ENCODE results near the gene FBXL14.
"Not testable (repeated sequence)": the region's sequence is repeated elsewhere in the genome, so short reads cannot be mapped to it uniquely, and the experiment has no call there.

FBXL14 gene

DNA sequence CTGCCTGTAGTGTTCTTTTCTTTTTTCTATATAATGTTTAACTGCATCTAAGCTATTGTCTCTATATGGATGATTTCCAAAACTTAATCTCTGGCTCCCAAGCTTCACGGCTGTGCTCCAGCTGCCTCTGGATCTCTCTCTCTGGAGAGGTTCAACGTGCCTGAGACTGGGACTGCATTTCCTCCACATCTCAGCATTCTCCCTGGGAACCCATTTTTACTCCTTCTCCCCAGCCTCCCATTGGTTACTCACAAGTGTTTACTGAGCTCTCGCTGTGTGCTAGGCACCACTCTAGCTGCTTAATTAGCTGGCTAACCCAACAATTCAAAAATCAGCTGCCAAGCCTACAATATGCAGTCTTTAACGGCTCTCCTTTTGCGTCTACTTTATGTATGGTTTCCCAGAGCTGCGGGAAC is 34.7 kb downstream of the FBXL14 start:
- no peak overlapping the region for H3K27ac ChIP-seq (ENCODE audit: low read length)

DNA sequence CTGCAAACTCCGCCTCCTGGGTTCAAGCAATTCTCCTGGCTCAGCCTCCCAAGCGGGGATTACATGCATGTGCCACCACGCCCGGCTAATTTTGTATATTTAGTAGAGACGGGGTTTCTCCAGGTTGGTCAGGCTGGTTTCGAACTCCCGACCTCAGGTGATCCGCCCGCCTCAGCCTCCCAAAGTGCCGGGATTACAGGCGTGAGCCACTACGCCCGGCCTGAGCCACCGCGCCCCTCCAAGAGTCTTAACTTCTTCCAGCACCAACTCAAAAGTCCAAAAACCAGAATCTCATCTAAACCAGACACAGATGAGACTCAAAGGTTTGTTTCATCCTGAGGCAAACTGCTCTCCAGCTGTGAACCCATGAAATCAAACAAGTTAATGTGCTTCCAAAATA is 36.3 kb downstream of the FBXL14 start:
- H3K4me1 ChIP-seq (ENCODE audit: control insufficient read depth in 1 of 2, insufficient read depth in 2 of 2, low read length in 2 of 2); H3K36me3 ChIP-seq (ENCODE audit: control insufficient read depth in 1 of 2, insufficient read depth in 2 of 2, low read length in 2 of 2); H3K4me3 ChIP-seq (ENCODE audit: low read depth in 1 of 2, low read length in 2 of 2); H3K27ac ChIP-seq (ENCODE audit: low read length); H3K27me3 ChIP-seq (ENCODE audit: low read depth, low read length); H3K9me3 ChIP-seq (ENCODE audit: control insufficient read depth in 1 of 2, low read length in 2 of 2): not testable (repeated sequence)

More for the DNA sequence above, 34.7 kb downstream of the FBXL14 start:
- no peaks in the 10 kb centered on the region for H3K27me3 ChIP-seq (ENCODE audit: low read depth, low read length)
- H3K36me3 ChIP-seq (ENCODE audit: control insufficient read depth in 1 of 2, insufficient read depth in 2 of 2, low read length in 2 of 2) = peaks cover 0 to 4% of the 10 kb centered on the region in 2 donors
- H3K4me1 ChIP-seq (ENCODE audit: control insufficient read depth in 1 of 2, insufficient read depth in 2 of 2, low read length in 2 of 2) = no peaks in the 10 kb centered on the region
- H3K4me3 ChIP-seq (ENCODE audit: low read depth in 1 of 2, low read length in 2 of 2) = no peak overlapping the region
- no peaks in the 10 kb centered on the region for H3K9me3 ChIP-seq (ENCODE audit: control insufficient read depth in 1 of 2, low read length in 2 of 2)

DNA sequence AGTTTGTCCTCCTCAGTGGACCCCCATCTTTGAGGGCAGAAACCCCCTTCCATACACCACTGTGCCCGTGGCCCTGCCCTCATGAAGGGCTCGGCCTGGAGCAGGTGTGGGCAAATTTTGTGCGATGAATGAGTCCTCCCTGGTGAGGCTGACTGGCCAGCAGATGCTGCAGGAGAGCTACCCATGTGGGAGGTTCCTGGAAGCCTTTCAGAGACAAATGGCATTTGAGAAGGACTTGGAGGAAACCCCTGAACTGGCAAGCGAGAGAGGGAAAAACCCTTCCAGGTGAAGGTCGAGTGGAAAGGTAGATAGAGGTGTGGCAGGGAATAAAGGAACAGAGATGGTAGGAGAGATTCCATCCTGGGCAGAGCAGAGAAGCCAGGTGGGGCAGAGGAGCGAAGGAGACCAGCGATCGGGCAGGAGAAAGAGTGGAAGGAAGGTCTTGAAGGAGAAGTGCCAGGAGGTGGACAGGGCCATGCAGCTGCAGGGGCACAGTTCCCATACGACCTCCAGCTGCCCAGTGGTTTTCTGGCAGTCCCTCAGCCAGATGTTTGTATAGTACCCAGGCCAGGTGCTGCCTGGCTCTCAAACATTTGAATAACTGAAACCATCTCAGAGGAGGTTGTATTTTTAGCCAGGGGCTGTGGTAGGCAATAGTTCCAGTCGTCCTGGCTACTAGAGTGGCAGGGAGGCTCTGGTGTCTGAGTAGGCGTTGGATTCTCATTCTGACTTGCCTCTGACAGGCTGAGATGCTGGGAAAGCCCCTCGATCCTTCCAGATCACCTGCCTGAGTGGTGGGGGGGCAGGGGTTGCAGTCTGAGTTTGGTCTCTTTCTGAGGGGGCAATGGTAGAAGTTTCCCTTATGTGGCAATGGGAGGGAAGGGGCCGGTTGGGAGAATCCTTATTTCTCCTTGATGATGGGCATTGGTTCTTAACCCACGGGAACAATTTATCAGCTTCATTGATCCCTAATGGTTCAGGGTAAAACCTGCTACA is 40.1 kb downstream of the FBXL14 start:
- no peak overlapping the region for H3K4me3 ChIP-seq (ENCODE audit: low read depth in 1 of 2, low read length in 2 of 2)
- no peaks in the 10 kb centered on the region for H3K4me1 ChIP-seq (ENCODE audit: control insufficient read depth in 1 of 2, insufficient read depth in 2 of 2, low read length in 2 of 2)
- no peak overlapping the region for H3K27ac ChIP-seq (ENCODE audit: low read length)
- no peaks in the 10 kb centered on the region for H3K27me3 ChIP-seq (ENCODE audit: low read depth, low read length)
- no peaks in the 10 kb centered on the region for H3K9me3 ChIP-seq (ENCODE audit: control insufficient read depth in 1 of 2, low read length in 2 of 2)
- no peaks in the 10 kb centered on the region for H3K36me3 ChIP-seq (ENCODE audit: control insufficient read depth in 1 of 2, insufficient read depth in 2 of 2, low read length in 2 of 2)

DNA sequence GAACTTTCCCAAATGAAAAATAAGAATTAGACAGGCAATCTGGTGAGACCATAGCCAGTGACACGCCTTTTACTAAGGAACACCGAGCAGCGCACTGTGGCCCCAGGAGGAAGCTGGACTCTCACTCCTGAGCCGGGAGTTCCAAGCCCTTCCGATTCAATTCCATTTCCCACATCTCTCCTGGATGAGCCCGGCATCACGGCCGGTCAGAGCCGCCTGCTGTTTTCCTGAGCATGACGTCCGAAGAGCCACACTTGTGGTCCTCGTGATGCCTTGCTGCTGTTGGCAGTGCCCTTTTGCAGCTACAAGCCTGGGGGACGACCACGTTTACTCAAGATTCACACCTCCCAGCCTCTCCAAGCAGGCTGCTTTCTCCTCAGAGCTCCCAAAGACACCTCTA is 40.8 kb downstream of the FBXL14 start:
- H3K9me3 ChIP-seq (ENCODE audit: control insufficient read depth in 1 of 2, low read length in 2 of 2) = no peaks in the 10 kb centered on the region
- no peaks in the 10 kb centered on the region for H3K36me3 ChIP-seq (ENCODE audit: control insufficient read depth in 1 of 2, insufficient read depth in 2 of 2, low read length in 2 of 2)
- H3K27me3 ChIP-seq (ENCODE audit: low read depth, low read length) = no peaks in the 10 kb centered on the region
- H3K4me1 ChIP-seq (ENCODE audit: control insufficient read depth in 1 of 2, insufficient read depth in 2 of 2, low read length in 2 of 2) = no peaks in the 10 kb centered on the region
- H3K27ac ChIP-seq (ENCODE audit: low read length) = no peak overlapping the region
- no peak overlapping the region for H3K4me3 ChIP-seq (ENCODE audit: low read depth in 1 of 2, low read length in 2 of 2)

DNA sequence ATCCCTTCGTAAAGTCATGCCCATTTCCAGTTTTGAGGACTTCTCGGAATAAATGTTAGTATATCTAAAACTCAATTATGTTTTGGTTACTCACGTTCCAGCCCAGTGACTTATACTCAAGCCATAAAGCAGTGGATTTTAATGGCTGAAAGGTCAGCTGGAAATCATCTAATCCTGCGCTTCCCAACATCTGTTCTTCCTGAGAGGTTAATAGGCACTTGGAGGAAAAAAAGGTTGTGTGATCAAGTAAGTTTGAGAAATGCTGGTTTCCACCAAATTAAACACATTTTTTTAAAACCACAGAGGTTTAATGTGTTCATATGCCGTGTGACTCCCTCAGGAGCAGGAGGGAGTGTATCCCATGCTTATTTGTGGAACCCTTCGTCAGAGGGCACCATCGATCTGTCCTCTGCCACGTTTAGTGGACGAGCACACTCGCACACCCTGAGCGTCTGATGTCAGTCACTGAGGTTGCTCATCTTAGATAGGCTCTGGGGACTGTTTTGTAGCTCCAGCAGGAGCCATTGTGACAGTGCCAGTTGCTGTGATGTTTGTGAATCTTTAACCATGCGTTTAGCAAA is 41.4 kb downstream of the FBXL14 start:
- H3K4me1 ChIP-seq (ENCODE audit: control insufficient read depth in 1 of 2, insufficient read depth in 2 of 2, low read length in 2 of 2) = no peaks in the 10 kb centered on the region
- H3K9me3 ChIP-seq (ENCODE audit: control insufficient read depth in 1 of 2, low read length in 2 of 2) = no peaks in the 10 kb centered on the region
- H3K36me3 ChIP-seq (ENCODE audit: control insufficient read depth in 1 of 2, insufficient read depth in 2 of 2, low read length in 2 of 2) = no peaks in the 10 kb centered on the region
- no peak overlapping the region for H3K4me3 ChIP-seq (ENCODE audit: low read depth in 1 of 2, low read length in 2 of 2)
- no peak overlapping the region for H3K27ac ChIP-seq (ENCODE audit: low read length)
- H3K27me3 ChIP-seq (ENCODE audit: low read depth, low read length) = no peaks in the 10 kb centered on the region

DNA sequence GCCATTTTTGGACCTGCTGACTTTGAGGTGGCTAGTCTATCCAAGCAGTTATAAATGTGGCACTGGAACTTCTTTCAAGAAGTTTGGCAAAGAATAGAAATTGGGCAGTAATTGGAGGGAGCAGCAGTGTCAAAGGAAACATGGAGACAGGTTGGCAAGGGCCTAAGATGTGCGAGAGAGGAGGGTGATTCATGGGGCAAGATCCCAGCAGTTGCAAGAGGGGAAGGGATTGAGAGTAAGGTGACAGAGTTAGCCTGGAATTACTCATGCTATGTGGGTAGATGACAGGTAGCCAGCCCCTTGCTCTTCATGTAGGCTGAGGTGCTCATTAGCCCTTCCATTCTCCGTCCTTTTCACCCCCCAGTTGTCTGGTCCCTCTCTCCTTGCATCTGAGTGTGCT is 42.2 kb downstream of the FBXL14 start:
- H3K36me3 ChIP-seq (ENCODE audit: control insufficient read depth in 1 of 2, insufficient read depth in 2 of 2, low read length in 2 of 2) = no peaks in the 10 kb centered on the region
- no peaks in the 10 kb centered on the region for H3K27me3 ChIP-seq (ENCODE audit: low read depth, low read length)
- no peak overlapping the region for H3K27ac ChIP-seq (ENCODE audit: low read length)
- no peak overlapping the region for H3K4me3 ChIP-seq (ENCODE audit: low read depth in 1 of 2, low read length in 2 of 2)
- H3K4me1 ChIP-seq (ENCODE audit: control insufficient read depth in 1 of 2, insufficient read depth in 2 of 2, low read length in 2 of 2) = no peaks in the 10 kb centered on the region
- H3K9me3 ChIP-seq (ENCODE audit: control insufficient read depth in 1 of 2, low read length in 2 of 2) = no peaks in the 10 kb centered on the region

DNA sequence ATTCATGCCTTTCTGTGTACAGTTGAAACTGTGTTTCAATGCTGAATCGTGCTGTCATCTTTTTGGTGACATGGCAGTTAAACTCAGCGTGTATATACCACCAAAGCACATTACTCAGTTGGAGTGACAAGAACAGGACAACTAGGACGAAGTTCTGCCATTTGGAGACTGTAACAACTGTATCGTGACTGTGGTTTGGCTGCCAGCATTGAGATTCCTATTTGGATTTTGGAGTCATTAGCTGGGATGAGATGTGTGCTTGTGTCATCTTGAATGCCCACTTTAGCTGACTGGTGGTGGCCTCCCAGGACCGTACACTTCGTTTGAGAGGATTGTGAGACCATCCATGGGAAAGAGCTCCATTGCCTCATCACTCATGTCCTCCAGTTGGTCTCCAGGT is 42.9 kb downstream of the FBXL14 start:
- H3K9me3 ChIP-seq (ENCODE audit: control insufficient read depth in 1 of 2, low read length in 2 of 2) = no peaks in the 10 kb centered on the region
- no peak overlapping the region for H3K4me3 ChIP-seq (ENCODE audit: low read depth in 1 of 2, low read length in 2 of 2)
- H3K4me1 ChIP-seq (ENCODE audit: control insufficient read depth in 1 of 2, insufficient read depth in 2 of 2, low read length in 2 of 2) = no peaks in the 10 kb centered on the region
- no peaks in the 10 kb centered on the region for H3K27me3 ChIP-seq (ENCODE audit: low read depth, low read length)
- H3K36me3 ChIP-seq (ENCODE audit: control insufficient read depth in 1 of 2, insufficient read depth in 2 of 2, low read length in 2 of 2) = no peaks in the 10 kb centered on the region
- H3K27ac ChIP-seq (ENCODE audit: low read length) = no peak overlapping the region

DNA sequence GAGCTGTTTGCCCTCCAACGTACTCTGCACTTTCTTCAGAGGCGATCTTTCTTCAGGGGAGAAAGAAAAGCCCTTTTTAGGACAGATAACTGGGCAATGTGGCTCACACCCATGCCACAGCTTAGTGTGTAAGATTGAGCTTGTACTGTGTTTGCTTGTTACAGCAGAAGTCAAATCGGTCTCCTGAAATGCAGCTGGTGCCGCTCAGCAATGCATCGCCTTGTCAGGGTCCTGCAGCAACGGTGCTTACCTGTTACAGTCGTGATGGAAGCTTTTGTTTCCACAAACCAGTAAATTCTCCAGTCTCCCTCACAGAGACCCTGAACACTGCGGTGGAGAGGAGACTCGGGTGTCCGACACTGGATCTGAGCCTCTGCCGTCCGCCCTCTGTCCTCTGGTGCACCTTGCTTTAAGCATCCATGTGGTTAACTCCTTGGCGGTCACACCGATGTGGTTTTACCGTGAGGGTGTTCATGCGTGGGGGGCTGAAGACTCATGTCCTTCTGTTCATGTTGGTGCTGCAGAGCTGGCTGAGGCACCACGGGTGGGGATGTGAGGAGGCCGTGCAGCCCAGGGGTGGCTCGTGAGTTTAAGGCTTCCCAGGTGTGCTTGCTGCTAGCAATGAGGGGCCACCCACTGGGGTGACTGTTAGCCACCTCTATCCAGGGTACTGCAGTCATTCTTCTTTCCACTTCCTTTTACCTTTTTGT is 47.3 kb downstream of the FBXL14 start:
- Histone ChIP-seq H3K27ac (ENCODE audit: low read length) (no peak overlapping the region), H3K4me3 (ENCODE audit: low read depth in 1 of 2, low read length in 2 of 2) (no peak overlapping the region), H3K27me3 (ENCODE audit: low read depth, low read length) (no peaks in the 10 kb centered on the region), H3K36me3 (ENCODE audit: control insufficient read depth in 1 of 2, insufficient read depth in 2 of 2, low read length in 2 of 2) (no peaks in the 10 kb centered on the region), H3K9me3 (ENCODE audit: control insufficient read depth in 1 of 2, low read length in 2 of 2) (peaks cover 0 to 4% of the 10 kb centered on the region in 2 donors), H3K4me1 (ENCODE audit: control insufficient read depth in 1 of 2, insufficient read depth in 2 of 2, low read length in 2 of 2) (no peaks in the 10 kb centered on the region)

DNA sequence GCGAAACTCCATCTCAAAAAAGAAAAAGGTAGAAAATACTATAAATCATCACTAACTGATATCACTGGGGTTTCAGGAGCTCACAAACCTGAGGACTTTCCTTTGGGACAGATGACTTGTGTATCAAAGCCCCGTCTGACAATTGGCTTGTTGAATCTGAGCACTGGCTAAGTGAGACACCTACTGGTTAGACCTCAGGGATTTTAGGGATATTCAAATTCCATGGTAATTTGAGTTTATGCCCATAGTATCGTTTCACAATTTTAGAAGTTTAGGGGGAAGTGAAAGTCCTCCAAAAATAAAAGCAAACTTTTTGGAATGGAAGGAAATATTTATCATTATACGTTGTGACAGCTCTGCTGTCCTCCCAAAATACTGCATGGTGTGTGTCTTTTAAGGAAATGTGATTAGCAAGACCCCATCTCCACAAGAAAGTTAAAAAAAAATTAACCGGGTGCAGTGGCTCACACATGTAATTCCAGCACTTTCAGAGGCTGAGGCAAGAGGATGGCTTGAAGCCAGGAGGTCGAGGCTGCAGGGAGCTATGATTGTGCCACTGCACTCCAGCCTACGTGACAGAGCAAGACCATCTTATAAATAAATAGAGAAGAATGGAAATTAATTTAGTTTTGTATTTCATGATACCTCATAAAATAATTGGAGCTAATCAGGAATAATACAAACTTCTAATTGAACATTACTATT is 49.2 kb downstream of the FBXL14 start:
- no peak overlapping the region for H3K4me3 ChIP-seq (ENCODE audit: low read depth in 1 of 2, low read length in 2 of 2)
- no peak overlapping the region for H3K27ac ChIP-seq (ENCODE audit: low read length)
- no peaks in the 10 kb centered on the region for H3K36me3 ChIP-seq (ENCODE audit: control insufficient read depth in 1 of 2, insufficient read depth in 2 of 2, low read length in 2 of 2)
- no peaks in the 10 kb centered on the region for H3K27me3 ChIP-seq (ENCODE audit: low read depth, low read length)
- H3K4me1 ChIP-seq (ENCODE audit: control insufficient read depth in 1 of 2, insufficient read depth in 2 of 2, low read length in 2 of 2) = no peaks in the 10 kb centered on the region
- peaks cover 0 to 4% of the 10 kb centered on the region in 2 donors for H3K9me3 ChIP-seq (ENCODE audit: control insufficient read depth in 1 of 2, low read length in 2 of 2)

DNA sequence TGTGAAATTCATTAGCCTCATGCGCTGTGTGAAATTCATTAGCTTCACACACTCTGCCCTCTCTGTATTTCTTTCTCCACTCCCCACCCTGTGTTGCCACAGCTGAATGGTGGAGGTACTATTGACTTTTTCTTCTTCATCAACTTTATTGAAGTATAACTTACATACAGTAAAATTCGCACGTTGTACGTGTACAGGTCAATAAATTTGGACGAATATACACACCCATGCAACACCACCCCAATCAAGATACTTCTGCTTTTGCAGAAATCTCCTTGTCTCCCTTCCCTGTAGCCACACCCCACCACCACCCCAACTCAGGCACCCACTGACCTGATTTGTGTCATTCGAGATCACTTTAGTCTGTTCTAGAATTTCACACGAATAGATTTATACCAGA is 51.8 kb downstream of the FBXL14 start:
- Histone ChIP-seq H3K9me3 (ENCODE audit: control insufficient read depth in 1 of 2, low read length in 2 of 2) (peaks cover 0 to 4% of the 10 kb centered on the region in 2 donors), H3K4me3 (ENCODE audit: low read depth in 1 of 2, low read length in 2 of 2) (no peak overlapping the region), H3K36me3 (ENCODE audit: control insufficient read depth in 1 of 2, insufficient read depth in 2 of 2, low read length in 2 of 2) (no peaks in the 10 kb centered on the region), H3K4me1 (ENCODE audit: control insufficient read depth in 1 of 2, insufficient read depth in 2 of 2, low read length in 2 of 2) (no peaks in the 10 kb centered on the region), H3K27ac (ENCODE audit: low read length) (no peak overlapping the region), H3K27me3 (ENCODE audit: low read depth, low read length) (no peaks in the 10 kb centered on the region)

DNA sequence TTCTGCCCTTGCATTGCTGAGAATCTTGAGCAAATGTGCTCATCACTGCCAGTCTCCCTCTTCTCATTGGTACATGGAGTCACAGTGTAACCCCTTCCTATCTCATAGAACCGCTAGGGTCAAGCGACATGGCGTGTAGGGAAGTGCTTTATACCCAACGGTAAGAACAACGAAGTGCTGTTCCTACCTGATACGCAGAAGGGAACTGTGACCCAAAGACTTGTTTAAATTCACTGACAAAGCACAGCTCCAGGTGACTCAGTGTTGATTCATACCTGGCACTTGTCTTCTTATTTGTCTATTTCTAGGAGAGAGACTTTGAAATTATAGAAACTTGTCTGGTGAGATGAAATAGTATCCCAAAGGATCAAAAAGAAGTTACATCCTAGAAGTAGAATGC is 53.7 kb downstream of the FBXL14 start:
- H3K27ac ChIP-seq (ENCODE audit: low read length) = no peak overlapping the region
- H3K36me3 ChIP-seq (ENCODE audit: control insufficient read depth in 1 of 2, insufficient read depth in 2 of 2, low read length in 2 of 2) = no peaks in the 10 kb centered on the region
- H3K9me3 ChIP-seq (ENCODE audit: control insufficient read depth in 1 of 2, low read length in 2 of 2) = peaks cover 0 to 4% of the 10 kb centered on the region in 2 donors
- no peaks in the 10 kb centered on the region for H3K4me1 ChIP-seq (ENCODE audit: control insufficient read depth in 1 of 2, insufficient read depth in 2 of 2, low read length in 2 of 2)
- H3K4me3 ChIP-seq (ENCODE audit: low read depth in 1 of 2, low read length in 2 of 2) = no peak overlapping the region
- H3K27me3 ChIP-seq (ENCODE audit: low read depth, low read length) = peaks cover under 1% of the 10 kb centered on the region
